GM12874 (cell line): ENCODE measurements around the gene GALC.

Experiments
- TF ChIP-seq, protein P1 (sequence below): IDR thresholded peaks from 2 replicates; pipeline ENCODE4 v1.5.1; 2011; ENCODE audit warnings: low read depth, mild to moderate bottlenecking, control low read depth, low read length, moderate library complexity; ENCODE audit not compliant: insufficient read depth

Gene GALC

DNA sequence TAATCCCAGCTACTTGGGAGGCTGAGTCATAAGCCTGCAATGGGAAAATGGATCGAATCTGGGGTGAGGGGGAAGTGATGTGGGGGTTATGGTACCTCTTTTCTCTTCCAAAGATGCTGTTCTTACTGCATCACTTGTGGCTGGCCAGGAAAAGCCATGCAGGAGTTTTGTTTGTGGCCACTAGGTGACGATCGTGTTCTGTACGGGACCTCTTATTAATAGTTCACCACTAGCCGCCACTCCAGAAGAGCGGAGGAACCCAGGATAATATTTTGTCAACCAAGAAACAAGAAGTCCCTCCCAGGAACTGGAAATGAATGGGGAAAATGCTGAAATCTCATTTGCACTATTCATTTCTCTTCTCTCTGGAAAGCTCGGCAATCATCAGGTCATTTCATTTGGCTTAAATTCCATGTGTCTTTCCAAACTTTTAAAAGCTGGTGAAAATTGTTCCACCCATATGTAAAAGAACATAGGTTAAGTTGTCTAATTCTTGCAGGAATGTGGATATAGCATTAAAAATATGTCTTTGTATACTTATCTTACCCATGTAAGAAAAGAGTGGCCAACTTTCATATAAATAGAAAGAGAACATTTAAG, 20.9 kb upstream of the GALC start:
- TF ChIP-seq, protein P1, sequence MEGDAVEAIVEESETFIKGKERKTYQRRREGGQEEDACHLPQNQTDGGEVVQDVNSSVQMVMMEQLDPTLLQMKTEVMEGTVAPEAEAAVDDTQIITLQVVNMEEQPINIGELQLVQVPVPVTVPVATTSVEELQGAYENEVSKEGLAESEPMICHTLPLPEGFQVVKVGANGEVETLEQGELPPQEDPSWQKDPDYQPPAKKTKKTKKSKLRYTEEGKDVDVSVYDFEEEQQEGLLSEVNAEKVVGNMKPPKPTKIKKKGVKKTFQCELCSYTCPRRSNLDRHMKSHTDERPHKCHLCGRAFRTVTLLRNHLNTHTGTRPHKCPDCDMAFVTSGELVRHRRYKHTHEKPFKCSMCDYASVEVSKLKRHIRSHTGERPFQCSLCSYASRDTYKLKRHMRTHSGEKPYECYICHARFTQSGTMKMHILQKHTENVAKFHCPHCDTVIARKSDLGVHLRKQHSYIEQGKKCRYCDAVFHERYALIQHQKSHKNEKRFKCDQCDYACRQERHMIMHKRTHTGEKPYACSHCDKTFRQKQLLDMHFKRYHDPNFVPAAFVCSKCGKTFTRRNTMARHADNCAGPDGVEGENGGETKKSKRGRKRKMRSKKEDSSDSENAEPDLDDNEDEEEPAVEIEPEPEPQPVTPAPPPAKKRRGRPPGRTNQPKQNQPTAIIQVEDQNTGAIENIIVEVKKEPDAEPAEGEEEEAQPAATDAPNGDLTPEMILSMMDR = peak; percentile 92

DNA sequence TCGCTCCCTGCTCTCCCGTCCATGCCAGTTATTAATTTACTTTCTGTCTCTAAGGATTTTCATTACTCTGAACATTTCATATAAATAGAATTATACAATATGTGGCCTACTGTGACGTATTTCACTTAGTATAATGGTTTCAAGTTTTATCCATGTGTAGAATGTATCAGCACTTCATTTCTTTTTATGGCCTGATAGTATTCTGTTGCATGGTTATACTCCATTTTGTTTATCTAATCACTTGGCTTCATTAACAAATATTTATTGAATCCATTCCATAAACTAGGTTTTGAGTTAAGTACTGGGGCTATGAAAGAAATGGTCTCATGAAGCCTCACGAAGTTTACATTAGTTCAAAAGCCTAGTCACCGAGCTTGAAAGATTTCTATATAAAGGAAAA, 19.5 kb upstream of the GALC start:
- TF ChIP-seq, protein P1 = no peak

DNA sequence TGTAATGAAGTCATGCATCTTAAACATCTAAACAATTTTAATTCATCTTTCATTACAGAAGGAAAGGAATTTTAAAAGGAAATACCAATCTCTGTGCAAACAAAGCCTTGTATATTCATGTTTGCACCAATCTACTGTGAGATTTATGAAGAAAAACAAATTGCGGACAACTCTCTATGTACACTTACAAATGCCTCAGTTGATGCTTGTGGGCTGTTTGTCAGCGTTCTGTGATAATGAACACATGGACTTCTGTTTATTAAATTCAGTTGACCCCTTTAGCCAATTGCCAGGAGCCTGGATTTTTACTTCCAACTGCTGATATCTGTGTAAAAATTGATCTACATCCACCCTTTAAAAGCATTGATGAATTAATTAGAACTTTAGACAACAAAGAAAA, 17.3 kb upstream of the GALC start:
- TF ChIP-seq, protein P1 = no peak

DNA sequence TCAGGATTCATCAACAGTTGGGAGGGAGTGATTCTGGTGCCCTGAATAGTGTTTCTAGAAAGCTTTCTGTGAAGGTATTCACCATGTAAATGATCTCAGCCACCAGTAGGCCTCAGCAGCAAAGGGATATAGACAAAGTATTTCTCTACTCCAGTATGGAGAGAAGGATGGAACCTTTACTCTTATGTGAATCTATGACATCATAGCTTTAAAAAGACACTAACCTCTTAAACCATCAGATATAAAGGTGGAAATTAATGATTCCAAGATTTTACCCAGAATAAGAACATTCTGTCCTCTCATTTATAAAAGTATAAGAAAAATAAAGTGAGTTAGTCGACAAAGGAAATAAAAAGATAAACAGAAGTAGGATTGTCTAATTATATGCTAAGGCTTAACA, 16.5 kb upstream of the GALC start:
- TF ChIP-seq, protein P1 = no peak

DNA sequence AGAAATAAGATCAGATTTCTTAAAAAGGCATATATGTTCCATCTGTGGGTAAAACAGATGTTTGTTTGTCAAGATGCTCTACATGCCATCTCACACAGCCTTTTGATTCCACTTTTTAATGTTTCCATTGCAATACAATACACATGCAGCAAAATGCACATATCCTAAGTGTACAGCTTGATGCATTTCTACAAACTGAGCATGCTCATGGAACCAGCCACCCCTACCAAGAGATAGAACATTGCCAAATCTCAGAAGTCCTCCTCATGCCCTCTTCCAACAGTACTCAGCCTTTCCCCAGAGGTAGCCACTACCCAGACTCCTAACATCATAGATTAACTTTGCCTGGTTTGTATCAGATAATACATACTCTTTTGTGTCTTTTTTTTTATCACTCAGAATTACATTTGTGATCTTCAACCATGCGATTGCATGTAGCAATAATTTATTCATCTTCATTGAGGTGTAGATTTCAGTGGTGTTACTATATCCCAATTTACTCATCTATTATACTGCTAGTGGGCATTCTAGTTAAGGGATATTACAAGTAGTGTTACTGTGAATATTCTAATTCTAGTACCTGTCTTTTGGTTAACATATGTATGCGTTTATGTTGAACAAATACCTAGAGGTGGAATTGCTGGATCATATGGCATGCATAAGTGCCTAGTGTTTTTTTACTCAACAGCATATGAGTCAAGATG, 15.2 kb upstream of the GALC start:
- TF ChIP-seq, protein P1 = no peak

DNA sequence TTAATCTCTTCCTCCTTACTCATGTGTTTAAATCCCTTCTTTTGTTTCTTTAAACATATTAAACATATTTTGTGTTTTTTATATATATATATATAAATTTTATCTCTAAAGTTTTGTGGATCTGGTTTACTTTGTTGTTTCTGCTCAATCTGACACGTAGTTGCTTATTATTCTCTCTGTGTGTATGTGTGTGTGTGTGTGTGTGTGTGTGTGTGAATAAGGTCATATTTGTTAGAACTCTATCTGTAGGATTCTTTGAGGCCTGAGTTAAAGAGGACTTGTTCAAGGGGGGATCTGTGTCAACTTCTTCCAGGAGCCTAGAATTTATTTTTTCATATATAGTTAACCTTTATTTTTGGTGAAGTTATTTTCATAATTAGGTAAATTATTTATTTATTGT, 14.6 kb upstream of the GALC start:
- TF ChIP-seq, protein P1 = no peak

DNA sequence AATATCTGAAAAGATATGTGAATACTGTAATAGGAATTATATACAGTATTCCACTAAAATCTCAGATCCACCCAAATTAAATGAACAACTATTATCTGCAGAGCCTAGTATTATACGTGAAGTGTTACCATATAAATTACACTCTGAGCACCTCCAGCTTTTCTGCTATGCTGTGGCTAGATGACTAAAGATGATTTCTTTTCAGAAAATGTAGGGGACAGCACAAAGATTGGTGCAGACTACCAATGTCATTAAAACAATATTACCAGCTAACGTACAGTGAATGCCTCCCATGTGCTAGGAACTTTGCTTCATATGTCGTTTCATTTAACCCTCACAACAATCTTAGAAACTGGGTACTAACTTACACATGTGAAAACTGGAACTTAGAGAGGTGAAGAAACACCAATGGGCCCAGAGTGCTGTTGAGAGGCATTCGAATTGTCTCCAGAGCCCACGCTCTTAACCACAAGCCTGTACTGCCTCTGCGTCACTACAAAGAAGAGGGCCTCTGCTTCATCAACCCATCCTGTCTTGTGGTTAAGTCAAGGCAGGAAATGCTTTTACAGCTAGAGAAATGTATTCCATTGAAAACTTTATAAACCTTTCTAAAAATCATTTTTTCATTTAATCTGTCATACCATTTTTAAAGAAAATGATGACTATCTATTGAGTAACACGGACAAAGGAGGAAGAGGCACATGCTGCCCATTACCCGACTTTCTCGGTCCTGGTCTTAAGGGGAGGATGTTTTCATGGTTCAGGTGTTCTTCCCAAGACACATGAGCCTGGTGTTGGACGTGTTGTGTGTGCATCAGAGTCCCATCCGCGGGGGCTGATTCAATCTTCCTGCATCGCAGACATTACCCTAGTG, 13.2 kb upstream of the GALC start:
- TF ChIP-seq, protein P1 = no peak
